Ammon's horn (tissue), 1 donor: ENCODE measurements around the gene RFX8.
"Not testable (repeated sequence)": the region's sequence is repeated elsewhere in the genome, so short reads cannot be mapped to it uniquely, and the experiment has no call there.

Source experiments
- DNase-seq: peaks from one replicate; pipeline ENCODE4 v3.0.0-alpha.2; 2016; ENCODE audit warnings: low spot score

RFX8 gene

DNA sequence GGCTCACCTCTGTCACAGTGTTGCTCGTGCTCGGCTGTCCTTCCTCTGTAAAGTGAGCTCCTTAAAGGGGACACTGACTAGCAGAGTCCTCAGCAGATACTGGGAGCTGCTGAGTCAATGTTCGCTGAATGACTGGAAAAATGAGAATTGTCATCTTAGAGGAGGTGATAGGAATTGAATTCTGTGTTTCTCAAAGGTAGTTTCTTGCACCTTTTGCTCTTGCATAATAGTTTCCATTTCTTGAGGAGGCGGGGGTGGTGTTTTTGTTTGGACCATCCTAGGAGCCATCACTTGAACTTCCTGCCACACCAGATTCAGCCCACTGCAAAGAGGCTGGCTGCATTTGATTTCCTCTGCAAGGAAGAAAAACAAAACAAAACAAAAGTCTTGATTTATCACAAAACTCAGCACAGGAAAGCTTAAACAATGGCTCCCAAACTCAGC, 11.4 kb upstream of the RFX8 start:
- no peak for DNase-seq

GRCh38 chr2:101485856-101486255, 10.9 kb upstream of the RFX8 start:
- DNase-seq: no peak

DNA sequence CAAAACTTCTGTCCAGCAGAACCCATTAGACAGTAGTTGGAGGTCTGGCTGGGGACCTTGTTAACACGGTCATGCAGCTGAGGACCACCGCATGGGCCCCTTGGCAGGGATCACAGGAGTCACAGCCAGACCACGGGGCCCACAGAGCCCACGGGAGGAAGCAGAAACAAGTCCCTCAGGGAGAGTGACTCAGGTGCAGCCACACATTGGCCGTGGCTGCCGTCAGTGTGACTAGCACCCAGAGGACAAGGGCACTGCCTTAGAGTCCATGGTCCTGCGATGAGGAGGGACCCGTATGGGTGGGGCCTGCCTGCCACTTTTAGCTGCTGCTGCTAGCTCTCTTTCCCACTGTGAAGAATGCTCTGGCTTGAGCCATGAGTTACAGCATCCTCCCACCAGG, 5.9 kb upstream of the RFX8 start:
- DNase-seq: no peak

- DNase-seq: no peak
These were observed 4.9 kb upstream of the RFX8 start for GRCh38 chr2:101479810-101480209.

- no peak for DNase-seq
These were observed 4.4 kb upstream of the RFX8 start for GRCh38 chr2:101479328-101479727.

- DNase-seq: no peak
These were observed 3.5 kb upstream of the RFX8 start for GRCh38 chr2:101478181-101479001.

- DNase-seq: no peak
These were observed 2.6 kb upstream of the RFX8 start for GRCh38 chr2:101477556-101477955.

DNA sequence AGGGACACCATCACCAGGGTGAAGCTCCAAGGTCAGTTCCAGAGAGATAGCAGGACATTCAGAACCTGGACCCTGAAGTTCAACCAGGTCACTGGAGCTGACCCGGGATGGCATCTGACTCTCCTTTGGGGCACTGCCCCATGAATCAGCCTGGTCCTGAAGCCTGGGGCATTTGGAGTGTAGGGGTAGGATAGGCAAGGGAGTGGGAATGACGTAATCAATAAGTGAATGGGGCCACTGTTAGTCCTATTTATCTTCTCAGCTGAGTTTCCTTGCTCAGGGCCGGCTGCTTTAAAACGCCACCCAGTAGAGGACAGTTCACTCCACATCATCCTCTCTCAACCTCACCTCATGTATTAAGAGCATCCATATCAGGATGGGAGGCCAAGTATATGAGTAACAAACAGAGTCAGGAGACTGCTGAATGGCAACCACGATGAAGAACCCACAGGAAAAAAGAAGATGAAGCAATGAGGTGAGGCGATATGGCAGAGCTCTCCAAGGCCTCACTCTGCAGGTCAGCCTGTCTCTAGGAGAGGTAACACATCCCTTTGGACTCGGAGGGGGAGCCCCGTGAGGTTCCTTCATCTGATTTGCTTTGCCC, 1.8 kb upstream of the RFX8 start:
- DNase-seq: no peak

GRCh38 chr2:101473911-101474701, 806 bp downstream of the RFX8 start:
- peak; percentile 53 for DNase-seq

DNA sequence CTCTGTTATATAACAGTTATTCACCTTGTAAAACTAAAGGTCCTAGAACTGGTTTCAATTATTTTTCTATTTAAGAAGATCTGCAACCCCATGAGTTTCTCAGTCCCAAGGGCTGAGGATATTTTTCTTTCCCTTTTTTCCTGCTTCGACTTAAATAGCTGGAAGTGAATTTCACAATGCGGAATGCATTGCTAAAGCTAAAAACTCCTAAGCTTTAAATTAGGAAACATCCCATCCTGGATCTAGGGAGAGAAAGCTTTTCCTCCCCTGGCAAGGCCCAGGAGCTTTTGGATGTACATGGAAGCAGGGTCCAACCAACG, 1.4 kb downstream of the RFX8 start:
- DNase-seq: no peak

DNA sequence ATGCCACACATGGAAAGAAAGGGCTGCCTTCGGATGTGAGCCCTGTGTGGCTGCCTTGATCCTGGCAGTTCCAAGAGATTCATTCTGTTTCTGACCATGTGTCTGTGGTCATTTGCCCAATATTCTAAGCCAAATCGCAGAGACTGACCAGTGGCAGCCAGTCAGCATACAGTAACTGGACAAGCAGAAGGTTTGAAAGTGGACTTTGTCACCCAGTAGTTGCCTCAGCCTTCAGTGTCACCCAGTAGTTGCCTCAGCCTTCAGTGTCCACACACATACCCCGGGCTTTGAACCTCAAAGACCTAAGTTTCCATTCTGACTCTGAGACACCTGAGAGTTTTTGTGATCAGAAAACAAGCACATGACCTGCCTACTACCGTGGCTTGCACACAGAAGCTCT, 5.0 kb downstream of the RFX8 start:
- no peak for DNase-seq

GRCh38 chr2:101467306-101467705, 7.6 kb downstream of the RFX8 start:
- no peak for DNase-seq

- peak; percentile 14 for DNase-seq
These were observed 8.5 kb downstream of the RFX8 start for GRCh38 chr2:101466426-101466825.

DNA sequence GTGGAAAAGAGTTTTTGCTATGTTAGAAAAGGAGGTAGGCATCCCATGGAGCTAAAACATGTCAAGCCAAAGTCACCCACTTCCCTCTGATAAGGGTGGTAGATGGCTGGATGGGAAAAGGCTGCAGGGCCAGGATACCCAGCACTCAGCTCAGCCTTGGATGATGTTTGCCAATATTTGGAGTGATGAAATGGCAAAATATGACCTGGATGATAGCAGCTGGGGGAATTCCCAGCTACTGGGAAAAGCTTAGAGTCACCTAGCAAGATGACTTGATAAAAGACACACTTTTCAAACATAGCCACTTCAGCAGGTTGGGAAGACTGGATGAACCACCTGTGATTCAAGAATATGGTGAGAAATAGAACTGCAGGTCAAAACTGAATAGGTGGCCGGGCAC, 10.1 kb downstream of the RFX8 start:
- DNase-seq: no peak

GRCh38 chr2:101463911-101464641, 10.8 kb downstream of the RFX8 start:
- DNase-seq: no peak

DNA sequence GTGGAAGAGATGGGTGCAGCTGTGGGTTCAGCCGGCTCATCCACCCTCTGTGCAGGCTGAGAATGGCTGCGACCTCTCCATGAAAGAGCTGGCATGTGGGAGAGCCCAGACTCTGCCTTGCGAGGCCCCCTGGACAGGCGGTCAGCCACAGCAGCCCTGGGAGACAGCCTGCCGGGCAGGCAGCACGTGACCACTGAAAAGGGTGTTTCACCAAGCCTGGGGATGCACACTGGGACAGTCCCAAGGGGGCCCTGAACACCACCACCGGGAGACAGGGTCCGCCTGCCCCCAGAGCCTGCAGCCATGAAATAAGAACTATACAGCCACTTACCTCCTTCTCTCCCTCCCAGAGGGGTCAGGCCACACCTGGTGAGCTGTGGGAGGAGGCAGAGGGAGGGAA, 11.5 kb downstream of the RFX8 start:
- no peak for DNase-seq

- DNase-seq: no peak
These were observed 13.5 kb downstream of the RFX8 start for GRCh38 chr2:101461381-101461780.

- not testable (repeated sequence) for DNase-seq
These were observed 20.5 kb downstream of the RFX8 start for GRCh38 chr2:101454408-101454807.

DNA sequence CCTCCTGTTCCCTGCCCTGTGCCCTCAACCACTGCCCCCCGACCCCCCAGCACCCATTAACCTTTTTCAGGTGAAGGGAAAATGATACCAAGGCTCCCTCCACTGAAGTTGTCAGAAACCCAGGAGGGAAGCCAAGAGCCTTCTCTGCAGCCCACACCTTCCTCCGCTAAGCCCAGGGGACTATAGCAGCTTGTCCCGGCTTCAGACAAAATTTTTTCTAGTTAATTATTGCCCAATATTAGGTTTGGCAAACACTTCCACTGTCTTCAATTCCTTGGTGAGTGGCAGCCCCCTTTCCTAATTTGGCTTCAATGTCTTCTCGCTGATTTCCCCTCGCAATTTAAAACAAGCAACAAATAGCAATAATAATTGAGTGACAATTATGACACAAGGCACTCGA, 23.9 kb downstream of the RFX8 start:
- DNase-seq: no peak

DNA sequence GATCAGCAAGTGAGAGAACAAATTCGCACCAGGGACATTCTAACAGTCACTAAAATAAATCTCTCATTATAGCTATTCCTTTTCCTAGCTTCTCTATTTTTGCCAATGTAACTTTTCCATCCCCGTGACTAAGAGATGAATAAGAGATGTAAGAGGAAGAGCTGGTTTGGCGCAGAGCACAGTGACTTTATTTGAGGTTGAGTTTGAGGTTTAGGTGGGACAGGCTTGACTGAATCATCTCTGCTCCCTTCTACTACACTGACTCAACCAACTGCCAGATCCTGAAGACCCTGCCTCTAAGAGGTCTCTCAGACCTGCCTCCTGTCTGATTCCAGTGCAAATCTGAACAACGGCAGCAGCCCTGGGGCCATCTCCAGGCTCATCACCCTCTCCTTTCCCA, 28.0 kb downstream of the RFX8 start:
- no peak for DNase-seq

GRCh38 chr2:101442667-101443061, 32.2 kb downstream of the RFX8 start:
- no peak for DNase-seq

- no peak for DNase-seq
These were observed 32.8 kb downstream of the RFX8 start for GRCh38 chr2:101442042-101442666.
